ENCODE results near the gene CUL2.
A peak's percentile ranks its signal among the peaks of the same experiment; 100 is the strongest.
"Not testable (repeated sequence)": the region's sequence is repeated elsewhere in the genome, so short reads cannot be mapped to it uniquely, and the experiment has no call there.

The CUL2 gene

DNA sequence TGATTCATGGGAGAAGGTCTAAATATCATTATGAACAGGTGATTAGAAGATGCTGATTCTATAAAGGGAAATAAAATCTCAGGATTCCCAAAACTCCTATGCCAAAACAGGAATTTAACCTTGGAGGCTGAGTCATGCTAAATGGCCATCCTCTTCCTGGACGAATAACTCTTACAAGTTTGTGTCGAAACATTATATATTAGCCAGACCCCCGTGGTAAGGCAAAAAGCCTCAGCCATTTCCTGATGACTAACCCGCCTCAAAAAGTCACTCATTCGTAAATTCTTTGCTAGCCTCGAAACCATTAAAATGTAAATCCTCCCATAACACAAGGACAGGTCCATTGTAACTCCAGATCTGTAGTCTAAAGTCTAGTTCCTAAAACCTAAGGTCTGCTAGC, 32.0 kb downstream of the CUL2 start:
- peaks cover 31% of the 10 kb centered on the region for H3K36me3 Mint-ChIP-seq (ENCODE audit: low read depth)
- no peak overlapping the region for H3K4me3 Mint-ChIP-seq
- peak overlapping the region; percentile 36 for H3K27ac Mint-ChIP-seq
- H3K9me3 Mint-ChIP-seq: no peaks in the 10 kb centered on the region
- peaks cover 5% of the 10 kb centered on the region for H3K4me1 Mint-ChIP-seq
- no peak for ATAC-seq
- no peaks in the 10 kb centered on the region for H3K27me3 Mint-ChIP-seq
- DNase-seq: no peak

DNA sequence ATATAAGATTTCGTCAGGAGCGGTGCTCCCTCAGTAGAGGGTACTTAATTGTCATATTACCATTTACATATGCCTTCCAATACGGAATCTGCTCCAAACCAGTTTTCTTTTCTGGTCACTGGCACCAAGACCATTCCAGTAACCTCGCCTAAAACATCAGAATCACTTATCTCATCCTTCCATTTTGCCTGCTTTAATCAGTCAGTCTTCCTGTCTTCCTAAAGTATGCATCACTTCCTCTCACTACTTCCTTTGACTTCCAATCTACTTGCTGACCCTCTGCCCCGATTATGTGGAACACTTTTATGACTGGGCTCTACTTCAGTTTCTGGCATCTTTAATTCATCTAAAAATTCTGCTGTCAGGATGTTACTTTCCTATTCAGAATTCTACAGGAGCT, 33.5 kb downstream of the CUL2 start:
- no peak overlapping the region for H3K27ac Mint-ChIP-seq

DNA sequence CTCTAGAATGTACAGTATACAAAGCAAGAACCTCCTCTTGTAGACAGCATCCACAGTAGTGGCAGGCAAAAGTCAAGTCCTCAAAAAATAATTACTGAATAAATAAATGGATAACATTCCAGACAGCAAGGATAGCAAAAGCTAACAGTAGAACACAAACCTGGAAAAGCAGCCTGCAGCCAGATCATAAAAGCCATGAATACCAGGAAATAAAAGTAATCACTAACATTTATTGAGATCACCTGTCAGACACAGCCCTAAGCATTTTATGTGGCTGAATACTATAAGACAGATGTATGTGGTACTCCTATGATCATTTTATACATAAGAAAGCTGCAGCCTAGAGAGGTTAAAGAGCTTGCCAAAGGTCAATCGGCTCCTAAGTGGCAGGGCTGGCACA, 34.0 kb downstream of the CUL2 start:
- H3K36me3 Mint-ChIP-seq (ENCODE audit: low read depth): peaks cover 29% of the 10 kb centered on the region
- ATAC-seq (no peak), DNase-seq (no peak)
- H3K27me3 Mint-ChIP-seq: no peaks in the 10 kb centered on the region
- no peak overlapping the region for H3K27ac Mint-ChIP-seq
- H3K4me3 Mint-ChIP-seq: no peak overlapping the region
- peaks cover 5% of the 10 kb centered on the region for H3K4me1 Mint-ChIP-seq
- no peaks in the 10 kb centered on the region for H3K9me3 Mint-ChIP-seq

More for the DNA sequence above, 33.5 kb downstream of the CUL2 start:
- H3K4me3 Mint-ChIP-seq: no peak overlapping the region
- ATAC-seq (no peak), DNase-seq (no peak)
- peaks cover 5% of the 10 kb centered on the region for H3K4me1 Mint-ChIP-seq
- H3K36me3 Mint-ChIP-seq (ENCODE audit: low read depth): peaks cover 29% of the 10 kb centered on the region
- no peaks in the 10 kb centered on the region for H3K9me3 Mint-ChIP-seq
- H3K27me3 Mint-ChIP-seq: no peaks in the 10 kb centered on the region

DNA sequence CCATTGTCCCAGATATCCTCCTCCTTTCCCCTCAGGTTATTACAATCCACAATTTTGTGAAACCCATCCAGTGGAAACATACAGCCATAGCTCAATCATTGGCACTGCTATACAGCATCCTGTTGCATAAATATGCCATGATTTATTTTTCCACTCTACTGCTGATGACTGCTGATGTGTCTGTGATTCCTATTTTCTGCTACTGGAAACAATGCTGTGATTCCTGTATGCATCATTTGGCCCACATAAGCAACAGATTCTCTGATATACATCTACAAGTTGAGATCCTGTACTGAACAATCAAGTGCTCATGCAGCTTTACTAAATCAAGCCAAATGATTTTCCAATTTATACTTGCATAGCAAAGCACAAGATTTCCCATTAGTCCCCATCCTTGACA, 39.6 kb downstream of the CUL2 start:
- ATAC-seq: no peak
- H3K36me3 Mint-ChIP-seq (ENCODE audit: low read depth): peaks cover 49% of the 10 kb centered on the region
- no peaks in the 10 kb centered on the region for H3K4me1 Mint-ChIP-seq
- DNase-seq: no peak
- no peaks in the 10 kb centered on the region for H3K9me3 Mint-ChIP-seq
- no peak overlapping the region for H3K4me3 Mint-ChIP-seq
- no peaks in the 10 kb centered on the region for H3K27me3 Mint-ChIP-seq
- no peak overlapping the region for H3K27ac Mint-ChIP-seq

DNA sequence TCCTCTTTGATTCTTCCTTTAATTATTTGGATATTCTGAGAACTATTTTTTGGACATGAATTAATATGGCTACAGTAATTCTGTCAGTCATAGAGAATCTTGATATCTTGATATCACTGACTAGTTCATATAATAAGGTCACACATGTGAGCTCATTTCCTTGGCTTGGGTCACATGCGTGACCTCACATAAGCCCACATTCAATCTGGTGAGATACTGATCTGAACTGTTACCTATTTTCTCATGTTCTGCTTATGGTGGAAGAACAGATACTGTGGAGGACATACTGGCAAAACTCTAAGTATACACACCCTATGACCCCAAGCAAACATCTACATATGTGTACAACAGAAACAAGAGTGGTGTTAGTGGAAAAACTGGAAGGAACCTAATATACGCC, 44.1 kb downstream of the CUL2 start:
- no peaks in the 10 kb centered on the region for H3K9me3 Mint-ChIP-seq
- peaks cover 60% of the 10 kb centered on the region for H3K36me3 Mint-ChIP-seq (ENCODE audit: low read depth)
- no peaks in the 10 kb centered on the region for H3K4me1 Mint-ChIP-seq
- H3K4me3 Mint-ChIP-seq: no peak overlapping the region
- DNase-seq (no peak), ATAC-seq (no peak)
- no peak overlapping the region for H3K27ac Mint-ChIP-seq
- no peaks in the 10 kb centered on the region for H3K27me3 Mint-ChIP-seq

DNA sequence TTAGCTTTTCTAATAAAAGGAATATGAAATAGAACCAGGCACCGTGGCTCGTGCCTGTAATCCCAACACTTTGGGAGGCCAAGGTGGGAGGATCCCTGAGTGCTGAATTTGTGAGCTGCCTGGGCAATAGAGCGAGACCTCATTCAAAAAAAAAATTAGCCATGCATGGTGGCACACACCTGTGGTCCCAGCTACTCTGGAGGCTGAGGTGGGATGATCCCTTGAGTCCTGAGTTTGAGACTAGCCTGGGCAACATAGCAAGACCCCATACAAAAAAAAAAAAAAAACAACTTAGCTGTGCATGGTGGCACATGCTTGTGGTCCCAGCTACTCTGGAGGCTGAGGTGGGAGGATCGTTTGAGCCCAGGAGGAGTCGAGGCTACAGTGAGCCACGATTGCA, 44.9 kb downstream of the CUL2 start:
- H3K27me3 Mint-ChIP-seq, ATAC-seq, H3K9me3 Mint-ChIP-seq, H3K4me3 Mint-ChIP-seq, H3K27ac Mint-ChIP-seq, H3K4me1 Mint-ChIP-seq, DNase-seq: not testable (repeated sequence)
- peaks cover 54% of the 10 kb centered on the region for H3K36me3 Mint-ChIP-seq (ENCODE audit: low read depth)

DNA sequence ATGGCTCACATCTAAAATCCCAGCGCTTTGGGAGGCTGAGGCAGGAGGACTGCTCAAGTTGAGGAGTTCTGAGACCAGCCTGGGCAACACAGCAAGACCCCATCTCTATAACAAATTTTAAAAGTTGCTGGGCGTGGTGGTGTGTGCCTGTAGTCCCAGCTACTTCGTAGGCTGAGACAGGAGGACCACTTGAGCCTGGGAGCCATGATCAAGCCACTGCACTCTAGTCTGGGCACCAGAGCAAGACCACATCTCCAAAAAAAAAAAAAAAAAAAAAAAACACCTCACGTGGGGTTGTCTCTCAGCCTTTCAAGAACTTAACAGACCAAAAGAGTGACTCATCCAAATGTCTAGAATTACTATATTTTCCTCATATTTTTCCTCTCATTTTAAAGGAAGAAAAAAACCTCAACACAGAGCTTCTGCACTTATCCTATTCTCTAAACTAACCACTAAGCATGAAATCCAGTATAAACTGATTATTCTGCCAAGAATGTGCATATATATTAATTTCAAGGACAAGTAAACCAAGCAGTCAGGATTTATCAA, 46.3 kb downstream of the CUL2 start:
- no peak for DNase-seq
- H3K36me3 Mint-ChIP-seq (ENCODE audit: low read depth): peaks cover 46% of the 10 kb centered on the region
- ATAC-seq: no peak
- no peak overlapping the region for H3K4me3 Mint-ChIP-seq
- H3K4me1 Mint-ChIP-seq: no peaks in the 10 kb centered on the region
- H3K27ac Mint-ChIP-seq: no peak overlapping the region
- no peaks in the 10 kb centered on the region for H3K9me3 Mint-ChIP-seq
- no peaks in the 10 kb centered on the region for H3K27me3 Mint-ChIP-seq

DNA sequence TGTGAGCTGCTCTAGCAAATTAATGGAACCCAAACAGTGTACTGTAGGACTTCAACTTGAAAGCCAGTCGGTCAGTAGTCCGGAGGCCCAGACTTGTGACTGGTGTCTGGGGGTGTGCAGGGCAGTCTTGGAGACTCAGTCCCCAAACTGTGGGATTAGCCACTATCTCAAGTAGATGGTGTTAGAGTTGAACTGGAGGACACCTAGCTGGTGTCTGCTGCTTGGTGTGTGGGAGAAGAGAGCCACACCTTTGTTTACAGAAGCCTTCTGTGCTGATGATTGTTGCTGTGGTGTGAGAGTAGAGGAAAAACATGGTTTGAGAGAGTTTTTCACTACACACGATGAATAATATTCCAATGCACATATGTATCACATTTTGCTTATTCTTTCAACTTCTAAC, 47.4 kb downstream of the CUL2 start:
- H3K27ac Mint-ChIP-seq: no peak overlapping the region
- no peaks in the 10 kb centered on the region for H3K27me3 Mint-ChIP-seq
- DNase-seq (no peak), ATAC-seq (no peak)
- H3K9me3 Mint-ChIP-seq: no peaks in the 10 kb centered on the region
- H3K4me1 Mint-ChIP-seq: no peaks in the 10 kb centered on the region
- H3K36me3 Mint-ChIP-seq (ENCODE audit: low read depth): peaks cover 39% of the 10 kb centered on the region
- H3K4me3 Mint-ChIP-seq: no peak overlapping the region

- Mint-ChIP-seq H3K9me3 (no peaks in the 10 kb centered on the region), H3K27ac (no peak overlapping the region), H3K27me3 (no peaks in the 10 kb centered on the region), H3K4me3 (no peak overlapping the region), H3K36me3 (ENCODE audit: low read depth) (peaks cover 39% of the 10 kb centered on the region), H3K4me1 (no peaks in the 10 kb centered on the region)
- DNase-seq (no peak), ATAC-seq (no peak)
Measured at GRCh38 chr10:35041502-35041879, 48.6 kb downstream of the CUL2 start.

GRCh38 chr10:35040760-35041501, 49.2 kb downstream of the CUL2 start:
- no peak overlapping the region for H3K27ac Mint-ChIP-seq
- no peaks in the 10 kb centered on the region for H3K4me1 Mint-ChIP-seq
- ATAC-seq (no peak), DNase-seq (no peak)
- H3K9me3 Mint-ChIP-seq: no peaks in the 10 kb centered on the region
- peaks cover 40% of the 10 kb centered on the region for H3K36me3 Mint-ChIP-seq (ENCODE audit: low read depth)
- H3K27me3 Mint-ChIP-seq: no peaks in the 10 kb centered on the region
- H3K4me3 Mint-ChIP-seq: no peak overlapping the region

- Mint-ChIP-seq H3K4me1 (peaks cover 1% of the 10 kb centered on the region), H3K36me3 (ENCODE audit: low read depth) (peaks cover 28% of the 10 kb centered on the region), H3K9me3 (no peaks in the 10 kb centered on the region), H3K27ac (no peak overlapping the region), H3K27me3 (no peaks in the 10 kb centered on the region), H3K4me3 (no peak overlapping the region)
- no peak for ATAC-seq
- no peak for DNase-seq
Measured at GRCh38 chr10:35037104-35037503, 53.0 kb downstream of the CUL2 start.

DNA sequence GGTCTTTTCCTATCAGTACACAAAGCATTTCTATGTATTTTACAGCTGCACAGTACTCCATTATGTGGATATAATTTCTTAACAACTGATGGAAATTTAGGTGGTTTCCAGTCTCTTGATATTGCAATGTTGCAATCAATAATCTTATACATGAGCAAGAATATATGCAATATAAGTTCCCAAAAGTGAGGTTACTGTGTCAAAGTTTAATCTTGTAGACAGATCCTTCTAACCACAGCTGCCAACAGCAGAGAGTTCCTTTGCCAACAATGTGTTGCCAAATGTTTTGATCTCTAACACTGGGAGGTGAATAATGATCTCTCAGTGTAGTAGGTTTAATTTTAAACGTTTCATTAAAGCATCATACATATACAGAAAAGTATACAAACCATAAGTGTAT, 54.5 kb downstream of the CUL2 start:
- H3K27me3 Mint-ChIP-seq: no peaks in the 10 kb centered on the region
- no peaks in the 10 kb centered on the region for H3K9me3 Mint-ChIP-seq
- ATAC-seq: no peak
- peak overlapping the region; percentile 41 for H3K27ac Mint-ChIP-seq
- no peak for DNase-seq
- peaks cover 1% of the 10 kb centered on the region for H3K4me1 Mint-ChIP-seq
- H3K4me3 Mint-ChIP-seq: no peak overlapping the region
- H3K36me3 Mint-ChIP-seq (ENCODE audit: low read depth): peaks cover 26% of the 10 kb centered on the region

- no peak overlapping the region for H3K4me3 Mint-ChIP-seq
- DNase-seq (no peak), ATAC-seq (no peak)
- H3K4me1 Mint-ChIP-seq: no peaks in the 10 kb centered on the region
- no peaks in the 10 kb centered on the region for H3K9me3 Mint-ChIP-seq
- H3K27ac Mint-ChIP-seq: no peak overlapping the region
- H3K27me3 Mint-ChIP-seq: no peaks in the 10 kb centered on the region
- H3K36me3 Mint-ChIP-seq (ENCODE audit: low read depth): peaks cover 32% of the 10 kb centered on the region
Measured at GRCh38 chr10:35027567-35027966, 62.6 kb downstream of the CUL2 start.

- Mint-ChIP-seq H3K9me3 (no peaks in the 10 kb centered on the region), H3K27ac (no peak overlapping the region), H3K4me1 (no peaks in the 10 kb centered on the region), H3K4me3 (no peak overlapping the region), H3K36me3 (ENCODE audit: low read depth) (peaks cover 35% of the 10 kb centered on the region), H3K27me3 (no peaks in the 10 kb centered on the region)
- ATAC-seq (no peak), DNase-seq (no peak)
Measured at GRCh38 chr10:35025916-35026315, 64.2 kb downstream of the CUL2 start.

DNA sequence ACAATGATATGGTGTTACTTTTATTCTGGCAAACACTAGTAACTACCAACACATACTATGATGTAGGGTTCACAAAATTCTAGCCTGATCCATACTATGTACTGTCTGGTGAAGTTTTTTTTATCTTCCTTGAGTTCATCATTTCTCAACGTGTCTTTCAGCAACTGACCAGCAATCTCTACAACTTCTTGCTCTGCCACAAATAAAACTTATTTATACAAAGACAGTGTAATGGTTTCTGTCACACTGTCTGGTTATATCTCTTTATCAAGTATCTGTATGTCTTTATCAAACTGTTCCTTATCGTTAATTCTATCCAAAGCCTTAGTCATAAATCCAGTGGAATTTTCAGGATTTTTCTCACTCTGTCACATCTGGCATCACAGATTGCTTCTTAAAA, 69.7 kb downstream of the CUL2 start:
- Mint-ChIP-seq H3K27ac (no peak overlapping the region), H3K4me3 (no peak overlapping the region), H3K27me3 (no peaks in the 10 kb centered on the region), H3K4me1 (peaks cover 2% of the 10 kb centered on the region), H3K9me3 (no peaks in the 10 kb centered on the region), H3K36me3 (ENCODE audit: low read depth) (peaks cover 31% of the 10 kb centered on the region)
- ATAC-seq (no peak), DNase-seq (no peak)

Measured in activated naive CD8-positive, alpha-beta T cell treated with anti-CD3 and anti-CD28 coated beads, Interleukin-2, amount 50 U/mL, for 24 hours (primary cell).